Activated naive CD4-positive, alpha-beta T cell (primary cell): ENCODE data around the gene FAM221B.

Experiments
- DNase-seq, 4 experiments: peaks; one replicate each; lab custom pipeline; 2025; lab: John Stamatoyannopoulos, UW

FAM221B gene, protein sequence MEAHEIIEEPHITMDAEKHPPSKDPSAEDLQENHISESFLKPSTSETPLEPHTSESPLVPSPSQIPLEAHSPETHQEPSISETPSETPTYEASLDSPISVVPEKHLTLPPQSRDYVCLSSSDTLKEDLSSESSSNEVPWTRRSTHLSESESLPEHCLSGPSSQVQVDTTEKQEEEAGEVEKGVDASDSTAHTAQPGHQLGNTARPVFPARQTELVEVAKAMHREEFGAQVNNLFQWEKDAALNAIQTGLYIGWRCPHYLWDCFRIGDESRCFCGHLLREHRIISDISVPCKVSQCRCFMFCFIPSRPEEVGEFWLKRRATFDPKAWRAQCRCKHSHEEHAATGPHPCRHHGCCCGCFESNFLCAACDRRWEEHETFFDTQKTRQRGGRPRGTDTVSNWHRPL

DNA sequence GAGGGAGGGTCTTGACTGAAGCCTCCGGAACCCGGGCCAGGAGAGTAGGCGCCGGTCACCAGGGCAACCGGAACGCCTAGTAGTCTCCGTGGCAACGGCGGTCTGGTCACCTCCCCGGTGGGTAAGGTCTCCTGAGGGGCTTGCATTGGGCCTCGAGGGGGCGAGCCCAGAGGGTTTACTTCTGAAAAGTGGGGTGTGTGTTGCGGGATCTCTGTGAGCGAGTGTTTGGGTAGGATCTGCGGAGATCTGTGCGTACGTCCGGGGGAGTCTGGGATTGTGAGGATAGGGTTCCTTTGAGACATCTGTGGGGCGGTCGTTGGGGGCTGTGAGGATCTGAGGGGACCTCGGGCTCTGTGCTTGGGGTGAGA, at the start of gene FAM221B:
TSS of gene FAM221B (minus strand) at position 17 of the 368 bp plus-strand sequence. CDS start 2,571 bp downstream, outside the sequence.
- DNase-seq = no peak

DNA sequence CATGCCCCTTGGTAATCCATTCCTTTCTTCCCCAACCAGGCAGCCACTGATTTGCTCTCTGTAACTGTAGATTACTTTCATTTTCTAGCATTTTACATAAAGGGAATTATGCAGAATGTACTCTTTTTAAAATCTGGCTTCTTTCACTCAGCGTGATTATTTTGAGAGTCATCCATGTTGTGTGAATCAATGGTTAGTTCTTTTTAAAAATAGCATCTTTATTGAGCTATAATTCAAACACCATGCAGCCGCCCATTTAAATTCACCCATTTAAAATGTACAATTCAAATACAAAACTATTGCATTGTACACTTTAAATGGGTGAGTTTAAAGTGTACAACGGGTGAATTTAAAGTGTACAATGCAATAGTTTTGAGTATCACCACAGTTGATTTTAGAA, 44.0 kb upstream of the FAM221B start:
- no peak for DNase-seq

DNA sequence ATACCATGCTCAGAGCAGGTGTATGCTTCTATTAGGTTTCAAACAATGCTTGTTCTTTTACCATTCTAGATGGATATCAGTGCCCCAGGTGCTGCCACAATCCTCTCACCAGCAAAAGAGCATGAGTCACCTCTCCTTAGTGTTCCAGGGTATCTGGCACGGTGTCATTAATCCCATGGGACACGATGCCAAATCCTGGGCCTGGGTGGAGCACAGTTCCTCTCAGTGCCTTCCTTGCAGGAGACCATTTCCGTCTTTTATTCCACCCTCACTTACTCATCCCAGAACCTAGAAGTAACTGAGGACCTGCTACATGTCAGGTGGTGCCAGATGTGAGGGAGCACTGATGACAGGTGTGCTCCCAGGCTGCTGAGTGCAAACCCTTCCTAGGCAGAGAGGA, 43.0 kb upstream of the FAM221B start:
- no peak for DNase-seq

DNA sequence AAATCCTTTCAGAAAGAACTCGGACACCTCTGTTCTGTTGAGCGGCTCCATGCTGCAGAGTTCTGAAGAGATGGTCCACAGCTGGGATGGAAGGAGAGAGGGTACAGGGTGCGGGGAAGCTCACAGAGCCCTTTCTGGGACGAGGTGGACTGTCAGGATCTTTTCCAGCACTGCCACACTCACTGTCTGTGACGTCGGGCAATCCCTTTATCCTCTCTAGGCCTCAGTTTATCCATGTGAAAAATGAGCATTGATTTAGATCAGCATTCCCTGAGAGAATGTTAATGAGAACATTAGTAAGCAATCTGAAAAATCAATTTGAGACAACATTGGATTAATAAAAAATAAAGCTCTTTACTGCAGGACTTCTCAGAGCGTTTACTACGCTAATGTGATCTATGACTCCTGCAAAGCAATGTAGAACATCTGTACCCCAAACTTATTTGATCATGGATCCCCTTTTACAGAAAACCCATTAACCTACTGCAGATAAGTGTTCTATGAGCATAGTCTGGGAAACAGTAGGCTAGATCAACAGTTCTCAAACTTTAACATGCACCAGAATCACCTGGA, 41.9 kb upstream of the FAM221B start, which contains the start of gene OR13J1:
TSS of gene OR13J1 (minus strand) at position 51 of the 573 bp plus-strand sequence. CDS start at position 51, 0 bp downstream.
- no peak for DNase-seq

DNA sequence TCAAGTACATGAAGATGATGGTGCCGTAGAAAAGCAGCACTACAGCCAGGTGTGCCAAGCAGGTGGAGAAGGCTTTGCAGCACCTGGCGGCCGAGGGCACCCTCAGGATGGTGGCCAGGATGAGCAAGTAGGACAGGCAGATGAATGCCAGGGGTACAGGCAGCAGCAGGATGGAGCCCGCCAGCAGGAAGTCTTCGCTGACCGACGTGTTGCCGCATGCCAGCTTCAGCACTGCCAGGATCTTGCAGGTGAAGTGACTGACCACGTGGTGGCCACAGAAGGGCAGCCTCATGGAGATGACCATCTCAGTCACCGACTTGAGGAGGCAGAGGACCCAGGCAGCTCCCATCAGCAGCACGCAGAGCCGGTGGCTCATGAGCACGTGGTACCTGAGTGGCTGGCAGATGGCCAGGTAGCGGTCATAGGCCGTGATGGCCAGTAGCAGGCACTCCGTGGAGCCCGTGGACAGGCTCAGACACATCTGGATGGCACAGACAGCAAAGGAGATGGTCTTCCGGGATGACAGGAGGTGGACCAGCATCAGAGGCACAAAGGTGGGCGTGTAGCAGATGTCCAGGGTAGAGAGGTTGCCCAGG, 41.2 kb upstream of the FAM221B start:
- no peak for DNase-seq

DNA sequence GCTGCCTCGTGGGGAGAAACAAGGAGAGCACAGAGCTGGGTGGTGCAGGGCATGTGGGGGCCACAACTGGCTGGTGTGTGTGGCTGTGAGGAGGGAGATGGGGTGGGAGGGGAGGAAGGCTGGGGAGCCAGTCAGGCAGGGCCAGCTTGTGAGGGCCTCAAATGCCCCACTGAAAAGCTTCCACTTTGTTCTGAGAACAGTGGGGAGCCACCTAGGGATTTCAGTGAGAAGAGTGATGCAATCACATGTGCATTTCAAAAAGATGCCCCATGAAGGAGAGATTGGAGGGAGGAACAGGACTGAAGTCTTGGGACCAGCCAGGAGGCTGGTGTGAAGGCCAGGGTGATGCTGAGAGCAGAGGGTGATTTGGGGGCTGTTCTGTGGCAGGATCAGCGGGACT, 40.4 kb upstream of the FAM221B start:
- DNase-seq = no peak

DNA sequence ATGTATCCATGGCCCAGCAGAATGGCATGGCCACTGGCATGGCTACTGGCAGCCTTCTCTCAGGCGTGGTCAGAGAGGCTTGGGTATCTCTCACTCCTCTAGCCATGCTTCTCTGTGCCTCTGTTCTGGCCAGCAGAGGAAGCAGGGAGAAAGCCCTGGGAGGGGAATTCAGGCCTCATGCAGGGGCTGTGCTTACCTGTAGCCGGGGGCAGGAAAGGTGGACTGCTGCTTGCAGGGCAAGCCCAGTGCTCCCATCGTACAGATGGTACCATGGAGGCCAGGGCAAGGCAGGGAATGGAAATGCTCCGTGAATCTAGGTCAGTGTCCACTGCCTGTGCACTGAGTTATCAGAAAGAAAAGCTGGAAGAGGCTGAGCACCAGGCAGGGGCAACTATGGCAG, 39.0 kb upstream of the FAM221B start:
- no peak for DNase-seq

DNA sequence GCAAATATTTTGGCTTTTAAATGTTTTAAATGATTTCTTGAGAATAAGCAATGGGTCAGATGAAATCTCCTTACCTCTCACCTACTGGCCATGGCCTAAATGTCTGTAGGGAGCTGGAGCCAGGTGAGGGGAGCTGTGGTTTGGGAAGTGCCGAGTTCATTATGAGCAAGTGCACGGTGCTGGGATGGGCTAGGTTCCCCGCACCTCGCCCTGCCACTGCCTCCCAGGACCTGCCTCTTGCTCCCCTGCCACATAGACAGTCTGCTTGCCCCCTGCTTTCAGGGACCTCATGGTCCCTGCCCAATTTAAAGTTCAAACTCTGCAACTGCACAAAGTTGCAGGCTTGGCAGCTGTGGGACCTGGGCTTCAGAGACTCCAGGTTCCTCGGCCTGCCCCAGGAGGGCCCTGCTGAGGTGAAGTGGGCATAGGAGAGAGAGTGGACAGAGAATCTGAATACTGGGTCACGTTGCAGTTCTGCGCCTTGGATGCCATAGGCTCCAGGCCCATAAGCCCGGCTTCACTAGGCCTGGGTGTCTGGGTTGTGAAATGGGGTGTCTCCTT, 36.2 kb upstream of the FAM221B start:
- no peak for DNase-seq

DNA sequence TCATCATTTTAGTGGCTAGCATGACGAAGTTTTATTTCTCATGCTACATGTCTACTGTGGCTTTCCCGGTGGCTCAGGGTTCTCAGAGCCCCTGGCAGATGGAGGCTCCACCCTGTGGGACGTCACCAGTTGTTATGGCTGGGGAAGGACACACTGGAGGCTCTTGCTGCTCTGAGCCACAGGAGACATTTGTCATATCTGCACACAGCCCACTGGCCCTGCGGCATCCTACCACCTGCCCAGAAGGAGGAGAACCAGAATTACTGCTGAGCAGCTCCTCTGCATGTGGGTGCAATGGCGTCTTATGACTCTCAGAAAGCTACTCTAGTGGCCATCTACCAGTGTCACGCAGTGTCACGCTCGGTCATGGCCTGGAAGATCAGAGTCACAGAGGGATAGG, 35.1 kb upstream of the FAM221B start:
- DNase-seq = no peak

DNA sequence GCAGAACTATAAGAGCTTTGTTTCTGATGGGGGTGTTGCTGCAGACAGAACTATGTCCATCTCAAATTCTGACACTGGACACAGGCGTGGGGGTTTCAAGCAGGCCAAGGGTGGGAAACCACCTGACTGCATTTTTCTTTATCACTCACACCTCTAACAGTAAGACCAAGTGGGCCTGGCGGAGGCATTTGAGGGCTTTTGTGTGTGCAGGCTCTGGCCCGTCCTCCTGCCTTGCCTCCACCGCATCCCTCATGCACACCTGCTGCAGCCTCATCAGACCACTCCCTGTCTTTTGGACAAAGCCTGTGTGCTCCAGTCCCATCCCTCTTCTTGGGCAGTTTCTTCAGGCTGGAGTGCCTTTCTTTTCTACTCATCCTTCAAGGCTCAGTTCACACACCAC, 33.8 kb upstream of the FAM221B start:
- DNase-seq = no peak

DNA sequence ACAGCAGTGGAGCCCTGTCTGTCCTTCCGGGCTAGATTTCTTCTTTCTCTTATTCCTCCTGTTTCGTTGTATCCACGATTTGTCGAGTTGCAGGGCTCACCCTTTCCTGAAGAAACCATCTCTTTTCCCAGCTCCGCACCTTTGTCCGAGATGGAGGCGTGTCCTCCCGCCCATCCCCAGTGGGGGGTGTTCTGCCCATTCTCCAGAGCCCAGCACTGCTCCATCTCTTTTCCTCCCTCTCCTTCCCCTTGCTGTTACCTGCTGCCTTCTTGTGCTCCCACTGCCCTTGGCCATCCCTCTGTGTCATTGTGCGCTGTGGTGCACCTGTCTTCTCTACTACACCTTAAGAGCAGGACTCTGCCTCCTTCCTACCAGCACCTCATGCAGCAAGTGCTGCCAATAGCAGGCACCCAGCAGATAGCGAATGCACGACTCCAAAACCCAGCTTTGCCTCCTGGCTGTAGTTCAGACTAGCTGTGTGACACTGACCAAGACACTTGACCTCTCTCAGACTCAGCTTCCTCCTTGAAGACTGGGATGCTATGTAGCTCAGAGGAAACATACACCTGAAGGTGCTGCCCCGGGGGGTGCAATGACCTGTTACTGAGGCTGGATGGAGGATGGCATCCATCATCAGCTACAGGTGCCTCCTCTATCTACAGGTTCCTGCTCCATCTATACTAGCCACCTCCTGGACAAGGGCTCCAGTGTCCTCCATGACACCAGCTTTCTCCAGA, 32.8 kb upstream of the FAM221B start:
- no peak for DNase-seq

DNA sequence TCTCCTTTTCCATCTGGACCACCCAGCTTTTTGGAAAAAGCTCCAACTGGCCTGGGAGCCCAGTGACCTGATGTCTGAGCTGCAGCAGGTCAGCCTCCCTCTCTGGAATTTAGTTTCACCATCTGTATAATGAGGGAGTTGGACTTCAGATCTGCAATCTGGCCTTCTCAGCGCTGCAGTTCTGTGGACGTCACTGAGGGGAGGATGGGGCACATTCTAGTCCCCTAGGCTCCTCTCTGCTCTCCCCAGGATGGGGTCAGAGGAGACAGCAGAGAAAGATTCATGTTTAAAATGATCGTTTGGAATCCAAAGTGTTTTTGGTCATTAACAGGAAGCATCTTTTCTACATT, 31.4 kb upstream of the FAM221B start:
- DNase-seq = no peak

DNA sequence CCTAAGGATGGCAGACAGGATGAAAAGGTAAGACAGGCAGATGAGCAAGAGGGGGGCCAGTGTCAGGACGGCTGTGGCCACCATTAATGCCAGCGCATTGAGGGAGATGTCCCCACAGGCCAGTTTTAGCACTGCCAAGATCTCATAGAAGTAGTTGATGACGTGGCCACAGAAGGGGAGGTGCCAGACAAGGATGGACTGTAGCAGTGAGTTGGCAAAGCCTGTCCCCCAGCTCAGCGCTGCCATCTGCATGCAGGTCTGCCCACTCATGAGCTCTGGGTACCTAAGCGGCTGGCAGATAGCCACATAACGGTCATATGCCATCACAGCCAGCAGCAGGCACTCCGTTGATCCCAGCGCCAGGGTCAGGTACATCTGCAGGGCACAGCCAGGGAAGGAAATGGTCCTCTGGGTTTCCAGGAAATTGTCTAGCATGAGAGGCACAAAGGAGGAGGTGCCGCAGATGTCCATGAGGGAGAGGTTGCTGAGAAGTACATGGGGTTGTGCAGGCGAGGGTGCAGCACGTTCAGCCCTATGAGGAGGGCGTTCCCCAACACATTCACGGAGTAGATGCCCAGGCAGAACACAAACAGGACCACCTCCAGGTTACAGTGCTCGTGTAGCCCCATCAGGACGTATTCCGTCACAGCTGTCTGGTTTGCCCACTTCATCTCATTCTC, 30.9 kb upstream of the FAM221B start:
- no peak for DNase-seq

DNA sequence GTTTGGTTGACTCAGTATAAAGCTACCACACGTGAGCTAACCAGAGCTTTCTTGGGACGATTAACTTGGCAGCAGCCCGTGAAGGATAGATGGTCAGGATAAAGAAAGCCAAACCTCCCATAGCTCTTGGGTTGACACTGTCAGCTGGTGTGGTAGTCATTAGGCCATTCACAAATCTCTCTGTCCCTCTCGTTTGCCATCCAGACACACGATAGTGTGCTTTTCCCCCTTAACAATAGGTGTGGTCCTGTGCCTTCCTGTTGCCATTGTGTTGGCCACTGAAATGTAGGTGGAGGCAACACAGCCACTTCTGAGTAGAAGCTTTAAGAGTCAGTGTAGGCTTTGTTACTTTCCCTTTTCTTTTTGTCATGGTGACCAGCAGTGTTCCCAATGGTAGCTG, 29.9 kb upstream of the FAM221B start:
- DNase-seq = no peak

DNA sequence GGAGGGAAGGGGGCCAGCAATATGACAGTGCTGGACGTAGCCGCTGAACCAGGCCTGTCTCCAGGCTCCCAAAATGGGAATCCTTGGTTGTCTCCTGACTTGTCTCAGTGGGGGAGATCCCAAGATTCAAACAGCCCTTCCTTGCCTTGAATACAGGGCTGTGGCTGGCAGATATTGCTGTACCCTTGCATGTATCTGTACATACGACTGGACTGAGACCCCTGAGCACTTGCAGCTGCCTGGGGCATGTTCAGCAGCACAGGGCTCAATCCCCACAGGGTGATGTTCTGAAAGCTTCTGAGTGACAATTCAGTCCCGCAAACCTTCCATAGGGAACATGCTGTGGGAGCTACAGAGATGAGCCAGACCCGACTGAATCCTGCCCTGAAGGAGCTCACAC, 28.4 kb upstream of the FAM221B start:
- DNase-seq = no peak

DNA sequence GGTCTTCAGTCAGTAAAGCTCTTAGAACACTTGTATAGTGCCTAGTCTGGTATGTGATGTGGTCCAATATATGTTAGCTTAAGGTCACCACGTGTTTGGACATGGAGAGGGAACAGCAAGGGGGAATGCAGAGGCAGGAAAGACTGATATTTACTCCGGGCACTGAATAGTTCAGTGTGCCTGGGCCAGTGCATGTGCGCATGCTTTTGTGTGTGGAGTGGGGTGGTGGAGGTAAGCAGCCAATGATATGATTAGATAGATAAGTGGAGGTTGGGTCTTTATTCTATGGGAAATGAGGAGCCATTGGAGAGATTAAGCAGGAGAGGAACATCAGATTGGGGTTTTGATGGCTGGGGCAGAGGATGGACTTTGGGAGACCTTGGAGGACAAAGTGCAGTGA, 27.7 kb upstream of the FAM221B start:
- DNase-seq = no peak

DNA sequence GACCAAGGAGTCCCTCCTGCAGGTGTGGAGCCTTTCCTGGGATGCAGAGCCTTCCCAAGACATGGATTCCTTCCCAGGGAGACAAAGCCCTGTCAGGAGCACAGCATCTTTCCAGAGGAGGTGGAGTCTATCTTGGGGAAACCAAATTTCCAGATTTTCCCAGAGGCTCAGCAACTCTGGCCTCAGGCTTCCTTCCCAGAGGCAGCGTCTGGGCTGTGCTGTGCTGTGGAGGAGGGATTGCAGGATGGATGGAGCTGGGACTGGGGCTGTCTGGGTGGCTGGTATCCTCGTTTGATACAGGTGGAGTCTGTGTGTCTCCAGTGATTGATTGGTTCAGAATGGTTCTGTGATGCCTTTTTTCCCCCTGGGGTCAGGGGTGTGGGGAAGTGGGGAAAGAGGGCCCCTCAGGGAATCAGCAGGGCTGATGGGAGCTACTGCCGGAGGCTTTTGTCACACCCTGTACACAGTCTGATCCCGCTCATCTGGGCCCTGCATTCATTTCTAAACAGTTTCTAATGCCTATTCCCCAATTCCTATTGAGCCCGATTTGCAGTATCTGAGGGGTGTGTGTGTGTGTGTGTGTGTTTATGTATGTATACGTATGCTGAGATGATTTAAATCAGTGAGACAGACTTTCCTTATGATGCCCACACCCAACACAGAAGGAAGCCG, 25.7 kb upstream of the FAM221B start:
- DNase-seq = no peak

DNA sequence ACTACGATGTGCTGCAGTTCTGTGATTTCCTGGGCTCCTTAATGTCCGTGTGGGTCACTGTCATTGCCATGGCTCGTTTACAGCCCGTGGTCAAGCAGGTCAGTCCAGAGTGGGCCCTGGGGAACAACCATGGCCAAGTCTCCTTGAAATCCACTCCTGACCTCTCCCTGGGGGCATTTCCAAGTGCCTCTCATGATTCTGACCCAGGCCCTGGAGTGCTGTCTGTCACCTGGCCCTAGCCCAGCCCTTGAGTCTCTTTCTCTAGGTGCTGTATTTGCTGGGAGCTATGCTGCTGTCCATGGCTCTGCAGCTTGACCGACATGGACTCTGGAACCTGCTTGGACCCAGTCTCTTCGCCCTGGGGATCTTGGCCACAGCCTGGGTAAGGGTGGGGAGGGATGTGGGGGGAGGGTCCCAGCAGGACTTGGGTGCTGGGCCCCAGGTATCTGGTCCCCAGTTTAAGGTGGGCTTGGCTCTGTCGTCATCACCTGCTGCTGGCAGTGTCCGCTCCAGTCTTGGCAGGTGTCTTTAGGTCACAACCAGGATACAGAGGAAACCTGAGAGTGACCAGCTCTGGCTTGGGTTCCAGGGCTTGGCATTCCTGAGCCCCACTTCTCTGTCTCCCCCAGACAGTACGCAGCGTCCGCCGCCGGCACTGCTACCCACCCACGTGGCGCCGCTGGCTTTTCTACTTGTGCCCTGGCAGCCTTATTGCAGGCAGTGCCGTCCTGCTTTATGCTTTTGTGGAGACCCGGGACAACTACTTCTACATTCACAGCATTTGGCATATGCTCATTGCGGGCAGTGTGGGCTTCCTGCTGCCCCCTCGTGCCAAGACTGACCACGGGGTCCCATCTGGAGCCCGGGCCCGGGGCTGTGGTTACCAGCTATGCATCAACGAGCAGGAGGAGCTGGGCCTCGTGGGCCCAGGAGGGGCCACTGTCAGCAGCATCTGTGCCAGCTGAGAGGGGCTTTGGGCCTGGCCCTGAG, 24.6 kb upstream of the FAM221B start:
- no peak for DNase-seq

DNA sequence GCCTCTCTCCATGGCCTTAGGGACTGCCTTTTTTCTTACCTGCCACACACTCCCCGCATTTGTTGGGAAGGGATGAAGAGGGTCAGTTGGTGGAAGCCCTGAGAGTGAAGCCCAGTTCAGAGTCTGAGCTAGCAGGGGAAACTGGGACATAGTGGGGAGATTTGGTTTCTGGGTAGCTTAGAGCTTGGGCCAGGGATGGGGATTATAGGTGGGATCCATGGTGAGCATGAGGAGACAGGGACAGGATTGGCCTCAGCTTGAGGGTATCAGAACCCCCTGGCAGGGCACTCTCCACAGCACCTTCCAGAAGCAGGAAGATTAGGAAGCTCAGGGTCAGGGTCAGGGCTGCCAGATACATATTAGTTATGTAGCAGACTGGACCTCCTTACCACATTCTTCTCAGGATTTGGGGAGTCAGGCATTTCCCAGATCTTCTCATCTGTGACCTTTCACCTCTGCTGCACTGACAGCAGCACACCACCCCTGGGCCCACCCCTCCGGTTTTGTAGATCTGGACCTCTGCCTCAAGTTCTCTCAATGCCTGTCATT, 23.8 kb upstream of the FAM221B start:
- no peak for DNase-seq
